ENCODE data around the gene ZNF507. TPM values are rescaled to one million over a fixed set of nuclear protein-coding genes. Genes with fewer than 3 reads are reported as not detected.

Gene ZNF507
- total and polyA plus RNA-seq, 4 donors, result 5.5 to 25.1 (median 16.0) TPM

GRCh38 chr19:32313569-32314265 lies 31.7 kb upstream of the ZNF507 start:
- Histone ChIP-seq H3K27ac (ENCODE audit: low read depth in 1 of 2, low read length in 2 of 2) (no peak overlapping the region), H3K27me3 (ENCODE audit: control insufficient read depth in 1 of 2, insufficient read depth in 2 of 2, low read length in 1 of 2) (no peaks in the 10 kb centered on the region), H3K4me1 (ENCODE audit: control insufficient read depth in 1 of 2, insufficient read depth in 2 of 2, low read length in 2 of 2) (no peaks in the 10 kb centered on the region), H3K9me3 (ENCODE audit: control insufficient read depth, low read length) (peaks cover 1% of the 10 kb centered on the region), H3K4me3 (ENCODE audit: low read length in 2 of 2) (no peak overlapping the region), H3K36me3 (ENCODE audit: control insufficient read depth in 1 of 2, insufficient read depth in 2 of 2, low read length in 1 of 2) (no peaks in the 10 kb centered on the region)
- no peak for DNase-seq
- intact Hi-C loops (cut with DNase I), result no loop called here
- no peak for ATAC-seq (ENCODE audit: low FRiP score)
- 41 to 48% methylated on average over 6 of the region's 6 CpGs for WGBS, 2 donors

- no peaks in the 10 kb centered on the region for H3K27me3 ChIP-seq (ENCODE audit: control insufficient read depth in 1 of 2, insufficient read depth in 2 of 2, low read length in 1 of 2)
- H3K4me3 ChIP-seq (ENCODE audit: low read length in 2 of 2), result no peak overlapping the region
- WGBS, 2 donors, result 59% methylated on average over 6 of the region's 6 CpGs
- H3K4me1 ChIP-seq (ENCODE audit: control insufficient read depth in 1 of 2, insufficient read depth in 2 of 2, low read length in 2 of 2), result no peaks in the 10 kb centered on the region
- peaks cover 1% of the 10 kb centered on the region for H3K9me3 ChIP-seq (ENCODE audit: control insufficient read depth, low read length)
- ATAC-seq (ENCODE audit: low FRiP score) (no peak), DNase-seq (no peak)
- intact Hi-C loops (cut with DNase I), result no loop called here
- no peak overlapping the region for H3K27ac ChIP-seq (ENCODE audit: low read depth in 1 of 2, low read length in 2 of 2)
- no peaks in the 10 kb centered on the region for H3K36me3 ChIP-seq (ENCODE audit: control insufficient read depth in 1 of 2, insufficient read depth in 2 of 2, low read length in 1 of 2)
These were observed 29.4 kb upstream of the ZNF507 start for GRCh38 chr19:32316034-32316433.

- H3K36me3 ChIP-seq (ENCODE audit: control insufficient read depth in 1 of 2, insufficient read depth in 2 of 2, low read length in 1 of 2), result no peaks in the 10 kb centered on the region
- no peaks in the 10 kb centered on the region for H3K4me1 ChIP-seq (ENCODE audit: control insufficient read depth in 1 of 2, insufficient read depth in 2 of 2, low read length in 2 of 2)
- no peak for ATAC-seq (ENCODE audit: low FRiP score)
- intact Hi-C loops (cut with DNase I), result no loop called here
- no peak overlapping the region for H3K4me3 ChIP-seq (ENCODE audit: low read length in 2 of 2)
- no peaks in the 10 kb centered on the region for H3K27me3 ChIP-seq (ENCODE audit: control insufficient read depth in 1 of 2, insufficient read depth in 2 of 2, low read length in 1 of 2)
- no peak overlapping the region for H3K27ac ChIP-seq (ENCODE audit: low read depth in 1 of 2, low read length in 2 of 2)
- peaks cover 1% of the 10 kb centered on the region for H3K9me3 ChIP-seq (ENCODE audit: control insufficient read depth, low read length)
- DNase-seq, result no peak
- WGBS, 2 donors, result 30 to 38% methylated on average over 1 of the region's 1 CpG
These were observed 28.3 kb upstream of the ZNF507 start for GRCh38 chr19:32317086-32317485.

GRCh38 chr19:32318884-32319520 lies 26.4 kb upstream of the ZNF507 start:
- no peaks in the 10 kb centered on the region for H3K4me1 ChIP-seq (ENCODE audit: control insufficient read depth in 1 of 2, insufficient read depth in 2 of 2, low read length in 2 of 2)
- no peak overlapping the region for H3K27ac ChIP-seq (ENCODE audit: low read depth in 1 of 2, low read length in 2 of 2)
- no peak overlapping the region for H3K4me3 ChIP-seq (ENCODE audit: low read length in 2 of 2)
- no peaks in the 10 kb centered on the region for H3K36me3 ChIP-seq (ENCODE audit: control insufficient read depth in 1 of 2, insufficient read depth in 2 of 2, low read length in 1 of 2)
- no peaks in the 10 kb centered on the region for H3K9me3 ChIP-seq (ENCODE audit: control insufficient read depth, low read length)
- ATAC-seq (ENCODE audit: low FRiP score) (peak; percentile 44), DNase-seq (no peak)
- H3K27me3 ChIP-seq (ENCODE audit: control insufficient read depth in 1 of 2, insufficient read depth in 2 of 2, low read length in 1 of 2), result no peaks in the 10 kb centered on the region
- WGBS, 2 donors, result 28 to 34% methylated on average over 5 of the region's 5 CpGs
- intact Hi-C loops (cut with DNase I), result no loop called here

- Histone ChIP-seq H3K27ac (ENCODE audit: low read depth in 1 of 2, low read length in 2 of 2) (no peak overlapping the region), H3K9me3 (ENCODE audit: control insufficient read depth, low read length) (no peaks in the 10 kb centered on the region), H3K36me3 (ENCODE audit: control insufficient read depth in 1 of 2, insufficient read depth in 2 of 2, low read length in 1 of 2) (no peaks in the 10 kb centered on the region), H3K27me3 (ENCODE audit: control insufficient read depth in 1 of 2, insufficient read depth in 2 of 2, low read length in 1 of 2) (no peaks in the 10 kb centered on the region), H3K4me3 (ENCODE audit: low read length in 2 of 2) (no peak overlapping the region), H3K4me1 (ENCODE audit: control insufficient read depth in 1 of 2, insufficient read depth in 2 of 2, low read length in 2 of 2) (no peaks in the 10 kb centered on the region)
- intact Hi-C loops (cut with DNase I), result no loop called here
- DNase-seq (no peak), ATAC-seq (ENCODE audit: low FRiP score) (no peak)
- WGBS, 2 donors, result 78 to 79% methylated on average over 7 of the region's 7 CpGs
These were observed 22.9 kb upstream of the ZNF507 start for GRCh38 chr19:32322541-32322940.

- H3K36me3 ChIP-seq (ENCODE audit: control insufficient read depth in 1 of 2, insufficient read depth in 2 of 2, low read length in 1 of 2), result no peaks in the 10 kb centered on the region
- no peak overlapping the region for H3K27ac ChIP-seq (ENCODE audit: low read depth in 1 of 2, low read length in 2 of 2)
- 41 to 52% methylated on average over 10 of the region's 10 CpGs for WGBS, 2 donors
- ATAC-seq (ENCODE audit: low FRiP score) (no peak), DNase-seq (no peak)
- H3K4me1 ChIP-seq (ENCODE audit: control insufficient read depth in 1 of 2, insufficient read depth in 2 of 2, low read length in 2 of 2), result no peaks in the 10 kb centered on the region
- no peaks in the 10 kb centered on the region for H3K9me3 ChIP-seq (ENCODE audit: control insufficient read depth, low read length)
- no peak overlapping the region for H3K4me3 ChIP-seq (ENCODE audit: low read length in 2 of 2)
- H3K27me3 ChIP-seq (ENCODE audit: control insufficient read depth in 1 of 2, insufficient read depth in 2 of 2, low read length in 1 of 2), result no peaks in the 10 kb centered on the region
- intact Hi-C loops (cut with DNase I), result no loop called here
These were observed 20.7 kb upstream of the ZNF507 start for GRCh38 chr19:32324631-32325285.

GRCh38 chr19:32330213-32330857 lies 15.1 kb upstream of the ZNF507 start:
- H3K27me3 ChIP-seq (ENCODE audit: control insufficient read depth in 1 of 2, insufficient read depth in 2 of 2, low read length in 1 of 2), result no peaks in the 10 kb centered on the region
- ATAC-seq (ENCODE audit: low FRiP score), result no peak
- WGBS, 2 donors, result 43 to 52% methylated on average over 17 of the region's 17 CpGs

GRCh38 chr19:32333227-32333626 lies 12.2 kb upstream of the ZNF507 start:
- no peaks in the 10 kb centered on the region for H3K9me3 ChIP-seq (ENCODE audit: control insufficient read depth, low read length)
- no peak overlapping the region for H3K27ac ChIP-seq (ENCODE audit: low read depth in 1 of 2, low read length in 2 of 2)
- no peaks in the 10 kb centered on the region for H3K4me1 ChIP-seq (ENCODE audit: control insufficient read depth in 1 of 2, insufficient read depth in 2 of 2, low read length in 2 of 2)
- ATAC-seq (ENCODE audit: low FRiP score) (no peak), DNase-seq (no peak)
- 50 to 52% methylated on average over 5 of the region's 5 CpGs for WGBS, 2 donors
- H3K4me3 ChIP-seq (ENCODE audit: low read length in 2 of 2), result no peak overlapping the region
- no peaks in the 10 kb centered on the region for H3K27me3 ChIP-seq (ENCODE audit: control insufficient read depth in 1 of 2, insufficient read depth in 2 of 2, low read length in 1 of 2)
- intact Hi-C loops (cut with DNase I), result no loop called here
- no peaks in the 10 kb centered on the region for H3K36me3 ChIP-seq (ENCODE audit: control insufficient read depth in 1 of 2, insufficient read depth in 2 of 2, low read length in 1 of 2)

More at GRCh38 chr19:32330213-32330857, 15.1 kb upstream of the ZNF507 start:
- Histone ChIP-seq H3K27ac (ENCODE audit: low read depth in 1 of 2, low read length in 2 of 2) (no peak overlapping the region), H3K4me1 (ENCODE audit: control insufficient read depth in 1 of 2, insufficient read depth in 2 of 2, low read length in 2 of 2) (no peaks in the 10 kb centered on the region), H3K36me3 (ENCODE audit: control insufficient read depth in 1 of 2, insufficient read depth in 2 of 2, low read length in 1 of 2) (no peaks in the 10 kb centered on the region), H3K9me3 (ENCODE audit: control insufficient read depth, low read length) (no peaks in the 10 kb centered on the region), H3K4me3 (ENCODE audit: low read length in 2 of 2) (no peak overlapping the region)
- intact Hi-C loops (cut with DNase I), result no loop called here
- no peak for DNase-seq

Data from aorta (tissue), 5 donors.